Measurements from ENCODE around the gene SPACDR. TPM values are rescaled to one million over a fixed set of nuclear protein-coding genes. Genes with fewer than 3 reads are reported as not detected.

The SPACDR gene
- total RNA-seq, 4 donors from 2014 or later = 1.5 to 2.1 (median 1.8) TPM; not detected in 1

DNA sequence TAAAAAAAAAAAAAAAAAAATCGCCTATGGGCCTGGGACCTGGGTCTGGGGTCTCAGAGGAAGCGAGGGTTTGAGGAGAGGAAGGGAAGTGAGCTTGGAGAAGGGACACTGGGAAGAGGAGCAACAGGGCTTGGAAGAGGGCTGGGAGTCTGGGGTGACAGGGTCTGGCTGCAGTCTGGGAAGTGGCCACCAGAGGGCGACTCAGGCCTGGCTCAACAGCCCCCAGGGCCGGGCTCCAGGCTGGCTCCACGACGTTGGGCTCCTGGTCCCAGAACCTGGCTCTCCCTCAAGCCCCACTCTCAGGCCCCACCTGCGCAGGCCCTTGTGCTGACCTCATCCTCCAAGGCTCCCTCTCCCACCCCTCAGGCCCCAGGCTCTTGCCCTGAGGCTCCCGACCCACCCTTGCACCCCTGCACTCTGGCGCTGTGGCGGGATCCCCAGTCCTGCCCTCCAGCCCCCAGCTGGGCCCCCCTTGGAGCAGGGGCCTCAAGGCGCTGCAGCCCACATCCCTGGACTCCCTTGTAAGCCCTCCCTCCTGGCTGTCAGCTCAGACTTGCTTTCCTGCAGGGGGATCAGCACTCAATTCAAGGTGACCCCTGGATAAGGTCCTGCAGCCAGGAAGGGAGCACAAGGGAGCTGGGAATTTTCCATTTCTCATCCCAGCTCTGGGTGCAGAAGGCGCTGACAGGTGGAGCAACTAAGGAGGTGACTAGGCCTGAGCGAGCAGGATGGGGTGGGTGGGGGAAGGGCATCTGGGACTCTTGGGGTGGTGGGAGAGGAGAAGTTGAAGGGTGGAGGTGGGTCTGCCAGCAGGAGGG is 5.4 kb upstream of the SPACDR start:
- H3K36me3 ChIP-seq = peaks cover 0 to 54% (median 0%) of the 10 kb centered on the region in 3 donors
- DNase-seq (ENCODE audit: low spot score in 2 of 2) = peak; percentile 86 to 93

DNA sequence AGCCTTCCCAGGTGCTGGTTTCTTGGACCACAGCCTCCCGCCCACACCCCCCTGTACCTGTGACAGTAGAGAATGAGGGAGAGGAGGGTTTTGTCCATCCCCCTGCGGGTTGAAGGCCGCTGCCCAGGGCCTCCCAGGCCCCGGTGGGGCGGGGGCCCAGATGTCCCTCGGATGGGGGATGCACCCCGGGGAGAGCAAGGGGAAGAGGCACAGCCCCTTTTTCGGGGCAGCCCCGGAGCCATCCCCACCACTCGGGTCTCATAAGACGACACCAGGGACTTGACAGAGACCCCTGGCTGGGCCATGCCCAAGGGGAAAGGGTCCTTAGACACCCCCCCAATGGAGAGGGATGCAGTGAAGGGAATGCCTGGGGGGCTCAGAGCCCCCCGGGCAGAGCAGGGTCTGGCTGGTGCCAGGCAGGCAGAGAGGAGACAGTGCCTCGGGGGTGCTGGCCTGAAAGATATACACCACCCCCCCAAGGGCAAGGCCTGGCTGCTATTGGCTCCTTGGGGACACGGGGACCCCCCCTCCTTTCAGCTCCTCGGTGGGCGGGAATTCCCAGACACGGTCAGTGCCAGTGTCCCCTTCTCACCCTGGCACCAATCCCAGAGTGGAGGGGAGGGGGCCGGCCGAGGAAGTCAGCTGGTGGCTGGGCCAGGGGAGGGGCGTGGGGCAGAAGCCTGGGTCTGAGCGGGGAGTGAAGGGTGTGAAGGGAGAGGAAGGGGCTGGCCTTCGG is 3.7 kb upstream of the SPACDR start:
- H3K36me3 ChIP-seq = peaks cover 0 to 44% (median 0%) of the 10 kb centered on the region in 3 donors
- no peaks in the 10 kb centered on the region for H3K27me3 ChIP-seq
- peak overlapping the region; percentile 75 to 94 (median 84) for H3K27ac ChIP-seq
- WGBS, 2 donors = 50 to 53% methylated on average over 12 to 22 of the region's 22 CpGs
- H3K9me3 ChIP-seq = no peaks in the 10 kb centered on the region
- TF ChIP-seq POLR2A (IDR thresholded peaks at IDR 0.05) = peak in 1 of 2 donors; percentile 31
- TF ChIP-seq, protein P1, sequence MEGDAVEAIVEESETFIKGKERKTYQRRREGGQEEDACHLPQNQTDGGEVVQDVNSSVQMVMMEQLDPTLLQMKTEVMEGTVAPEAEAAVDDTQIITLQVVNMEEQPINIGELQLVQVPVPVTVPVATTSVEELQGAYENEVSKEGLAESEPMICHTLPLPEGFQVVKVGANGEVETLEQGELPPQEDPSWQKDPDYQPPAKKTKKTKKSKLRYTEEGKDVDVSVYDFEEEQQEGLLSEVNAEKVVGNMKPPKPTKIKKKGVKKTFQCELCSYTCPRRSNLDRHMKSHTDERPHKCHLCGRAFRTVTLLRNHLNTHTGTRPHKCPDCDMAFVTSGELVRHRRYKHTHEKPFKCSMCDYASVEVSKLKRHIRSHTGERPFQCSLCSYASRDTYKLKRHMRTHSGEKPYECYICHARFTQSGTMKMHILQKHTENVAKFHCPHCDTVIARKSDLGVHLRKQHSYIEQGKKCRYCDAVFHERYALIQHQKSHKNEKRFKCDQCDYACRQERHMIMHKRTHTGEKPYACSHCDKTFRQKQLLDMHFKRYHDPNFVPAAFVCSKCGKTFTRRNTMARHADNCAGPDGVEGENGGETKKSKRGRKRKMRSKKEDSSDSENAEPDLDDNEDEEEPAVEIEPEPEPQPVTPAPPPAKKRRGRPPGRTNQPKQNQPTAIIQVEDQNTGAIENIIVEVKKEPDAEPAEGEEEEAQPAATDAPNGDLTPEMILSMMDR (IDR thresholded peaks at IDR 0.05) = no peak
- TF ChIP-seq EP300 (IDR thresholded peaks at IDR 0.05) = peak in 1 of 2 donors; percentile 81
- H3K4me3 ChIP-seq = peak overlapping the region; percentile 34 to 55 (median 42)
- peak in 1 of 2 donors; percentile 30 for DNase-seq (ENCODE audit: low spot score in 2 of 2)
- H3K4me1 ChIP-seq = peaks cover 0 to 88% (median 22%) of the 10 kb centered on the region in 4 donors

More for the DNA sequence above, 5.4 kb upstream of the SPACDR start:
- no peak for TF ChIP-seq POLR2A (IDR thresholded peaks at IDR 0.05)
- TF ChIP-seq EP300 (IDR thresholded peaks at IDR 0.05) = peak in 1 of 2 donors; percentile 32
- TF ChIP-seq, protein P1 (IDR thresholded peaks at IDR 0.05) = peak; percentile 95 to 98 (median 97)
- Histone ChIP-seq H3K4me1 (peaks cover 4 to 90% (median 37%) of the 10 kb centered on the region in 4 donors), H3K9me3 (no peaks in the 10 kb centered on the region), H3K27ac (peak overlapping the region; percentile 28 to 94 (median 84)), H3K27me3 (no peaks in the 10 kb centered on the region), H3K4me3 (no peak overlapping the region)
- WGBS, 2 donors = 23 to 25% methylated on average over 13 of the region's 13 CpGs

DNA sequence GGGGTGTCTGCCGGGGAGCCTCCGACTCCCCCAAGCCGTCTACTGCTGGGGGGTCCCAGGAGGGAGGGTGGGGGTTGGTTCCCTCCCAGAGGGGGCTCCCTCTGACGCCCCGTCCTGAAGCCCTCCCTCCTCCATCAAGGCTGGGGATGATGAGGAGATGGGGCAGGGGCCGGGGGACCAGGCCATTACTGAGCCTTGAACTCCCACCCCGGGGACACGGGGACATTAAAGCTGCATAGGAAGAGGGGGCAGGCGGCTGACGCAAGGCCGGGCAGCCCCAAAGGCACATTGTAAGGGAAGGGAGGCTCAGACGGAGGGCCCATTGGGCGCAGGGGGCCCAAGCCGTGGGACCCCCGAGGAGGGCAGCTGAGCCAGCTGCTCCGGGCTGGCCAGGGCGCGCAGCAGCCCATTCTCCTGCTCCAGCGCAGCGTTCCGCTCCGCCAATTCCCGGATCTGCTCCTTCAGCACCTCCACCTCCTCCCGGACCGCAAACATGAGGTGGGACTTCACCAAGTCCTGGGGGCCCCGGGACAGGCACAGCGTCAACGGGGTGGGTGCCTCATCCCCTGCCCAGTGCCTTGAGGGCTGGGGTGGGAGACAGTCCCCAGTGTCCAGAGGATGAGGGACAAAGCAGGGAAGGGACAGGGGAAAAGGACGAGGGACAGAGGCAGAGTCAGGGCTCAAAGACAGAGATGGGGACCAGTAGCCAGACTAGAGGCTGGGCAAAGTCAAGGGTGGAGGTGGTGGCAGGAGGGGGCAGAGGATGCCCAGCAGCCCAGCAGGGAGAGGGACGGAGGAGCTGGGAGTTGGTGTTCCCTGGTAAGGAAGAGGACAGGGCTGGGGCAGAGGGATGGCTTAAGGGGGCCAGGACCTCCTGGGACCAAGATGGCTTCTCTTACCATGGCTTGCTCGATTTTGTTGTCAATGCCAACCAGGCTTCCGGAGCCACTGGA is 2.9 kb upstream of the SPACDR start:
- Histone ChIP-seq H3K4me1 (peaks cover 0 to 86% (median 16%) of the 10 kb centered on the region in 4 donors), H3K9me3 (no peaks in the 10 kb centered on the region), H3K27ac (peak overlapping the region; percentile 75 to 94 (median 84)), H3K36me3 (peaks cover 0 to 44% (median 0%) of the 10 kb centered on the region in 3 donors), H3K4me3 (peak overlapping the region; percentile 34 to 55 (median 42)), H3K27me3 (no peaks in the 10 kb centered on the region)
- DNase-seq (ENCODE audit: low spot score in 2 of 2) = no peak
- 41 to 46% methylated on average over 24 to 29 of the region's 32 CpGs for WGBS, 2 donors
- TF ChIP-seq POLR2A (IDR thresholded peaks at IDR 0.05) (no peak), EP300 (IDR thresholded peaks at IDR 0.05) (peak in 1 of 2 donors; percentile 19)
- TF ChIP-seq, protein P1 (IDR thresholded peaks at IDR 0.05) = no peak

DNA sequence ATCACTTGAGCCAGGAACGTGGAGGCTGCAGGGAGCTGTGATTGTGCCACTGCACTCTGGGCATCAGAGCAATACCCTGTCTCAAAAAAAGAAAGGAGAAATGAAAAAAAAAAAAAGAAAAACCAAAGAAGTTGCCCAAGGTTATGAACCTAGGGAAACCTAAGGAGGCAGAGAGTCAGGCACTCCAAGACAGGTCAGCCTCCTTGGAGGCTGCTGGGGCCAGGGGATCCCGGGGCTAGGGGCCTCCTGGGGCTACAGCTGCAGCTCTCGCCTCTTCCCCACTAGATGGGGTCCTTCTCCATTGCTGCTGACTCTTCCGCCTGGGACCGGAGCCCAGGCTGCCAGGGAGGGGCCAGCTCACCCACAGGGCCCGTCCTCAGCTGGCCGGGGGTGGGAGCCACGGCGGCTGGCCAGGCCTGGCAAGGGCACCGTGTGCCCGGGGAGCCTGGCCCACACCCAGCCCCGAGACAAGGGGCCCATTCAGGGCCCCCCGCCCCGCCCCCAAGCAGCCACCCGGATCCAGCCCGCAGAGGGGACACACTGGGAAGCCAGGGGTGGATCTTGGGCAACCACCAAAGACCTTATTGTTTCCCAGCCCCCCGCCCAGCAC is 1.7 kb upstream of the SPACDR start:
- no peaks in the 10 kb centered on the region for H3K9me3 ChIP-seq

More for the DNA sequence above, 1.7 kb upstream of the SPACDR start:
- Histone ChIP-seq H3K36me3 (peaks cover 0 to 42% (median 0%) of the 10 kb centered on the region in 3 donors), H3K4me3 (peak overlapping the region in 3 of 4 donors; percentile 34 to 55 (median 35)), H3K4me1 (peaks cover 0 to 77% (median 15%) of the 10 kb centered on the region in 4 donors), H3K27ac (peak overlapping the region; percentile 75 to 94 (median 84)), H3K27me3 (no peaks in the 10 kb centered on the region)
- 13% methylated on average over 4 to 5 of the region's 17 CpGs for WGBS, 2 donors
- TF ChIP-seq EP300 (IDR thresholded peaks at IDR 0.05) (peak in 1 of 2 donors; percentile 84), POLR2A (IDR thresholded peaks at IDR 0.05) (no peak)
- TF ChIP-seq, protein P1 (IDR thresholded peaks at IDR 0.05) = peak; percentile 53 to 85 (median 81)
- DNase-seq (ENCODE audit: low spot score in 2 of 2) = peak in 1 of 2 donors; percentile 56

All from tibial nerve (tissue), 4 donors.